ENCODE results near the gene COL8A1. TPM values are rescaled to one million over a fixed set of nuclear protein-coding genes. Genes with fewer than 3 reads are reported as not detected.

Gene COL8A1
- polyA plus RNA-seq, 3 donors, result not detected

DNA sequence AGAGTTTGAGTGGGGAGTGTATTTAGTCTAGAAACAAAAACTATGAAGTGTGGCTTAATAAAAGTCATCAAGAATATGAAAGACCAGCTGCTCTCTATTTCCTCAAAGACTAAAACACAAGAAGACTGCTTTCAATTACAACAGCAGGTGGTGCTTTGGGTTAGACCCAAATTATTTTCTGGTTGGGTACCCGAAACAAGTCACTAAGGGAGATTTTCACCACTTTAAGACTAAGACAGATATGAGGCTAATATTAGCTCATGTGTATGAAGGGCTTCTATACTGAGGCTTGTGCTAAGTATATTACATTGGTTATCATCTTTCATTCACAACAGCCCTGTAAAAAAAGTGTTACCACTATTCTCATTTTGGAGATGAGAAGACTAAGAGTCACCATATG lies 43.1 kb downstream of the COL8A1 start:
- no CpG with 5 or more reads among the region's 1 CpG for WGBS (ENCODE audit: insufficient coverage)
- Histone ChIP-seq H3K4me3 (replicated peaks in 1 of 3; ENCODE audit: low read depth in 2 of 3, low read length in 3 of 3) (no peak overlapping the region), H3K4me1 (ENCODE audit: control insufficient read depth in 1 of 2, insufficient read depth in 2 of 2, low read length in 2 of 2) (no peaks in the 10 kb centered on the region), H3K36me3 (replicated peaks in 1 of 2; ENCODE audit: control insufficient read depth in 1 of 2, insufficient read depth in 2 of 2, low read length in 2 of 2) (no peaks in the 10 kb centered on the region), H4K20me1 (ENCODE audit: insufficient read depth, low read length) (no peaks in the 10 kb centered on the region), H2AFZ (ENCODE audit: insufficient read depth, low read depth, low read length, poor library complexity, severe bottlenecking) (no peak overlapping the region), H3K4me2 (replicated peaks; ENCODE audit: extremely low read depth, low read length, poor library complexity, severe bottlenecking) (no peak overlapping the region), H3K27ac (ENCODE audit: low read depth in 1 of 2, low read length in 2 of 2) (no peak overlapping the region), H3K9me3 (replicated peaks in 1 of 2; ENCODE audit: control insufficient read depth in 1 of 2, insufficient read depth in 1 of 2, low read length in 2 of 2) (no peaks in the 10 kb centered on the region), H3K27me3 (ENCODE audit: control insufficient read depth in 2 of 2, insufficient read depth in 2 of 2, low read length in 2 of 2) (no peaks in the 10 kb centered on the region), H3K9ac (ENCODE audit: insufficient read depth, low read length, poor library complexity, severe bottlenecking) (no peak overlapping the region), H3K79me2 (ENCODE audit: insufficient read depth, low read length) (no peaks in the 10 kb centered on the region)
- Mint-ChIP-seq H3K36me3 (no peaks in the 10 kb centered on the region), H3K9me3 (peaks cover 0 to 1% (median 0%) of the 10 kb centered on the region in 7 donors), H3K4me1 (no peaks in the 10 kb centered on the region), H3K27me3 (ENCODE audit: low read depth in 3 of 3) (no peaks in the 10 kb centered on the region), H3K27ac (no peak overlapping the region), H3K4me3 (no peak overlapping the region)
- intact Hi-C loops (cut with micrococcal nuclease), result no loop called here
- TF ChIP-seq, protein P1, sequence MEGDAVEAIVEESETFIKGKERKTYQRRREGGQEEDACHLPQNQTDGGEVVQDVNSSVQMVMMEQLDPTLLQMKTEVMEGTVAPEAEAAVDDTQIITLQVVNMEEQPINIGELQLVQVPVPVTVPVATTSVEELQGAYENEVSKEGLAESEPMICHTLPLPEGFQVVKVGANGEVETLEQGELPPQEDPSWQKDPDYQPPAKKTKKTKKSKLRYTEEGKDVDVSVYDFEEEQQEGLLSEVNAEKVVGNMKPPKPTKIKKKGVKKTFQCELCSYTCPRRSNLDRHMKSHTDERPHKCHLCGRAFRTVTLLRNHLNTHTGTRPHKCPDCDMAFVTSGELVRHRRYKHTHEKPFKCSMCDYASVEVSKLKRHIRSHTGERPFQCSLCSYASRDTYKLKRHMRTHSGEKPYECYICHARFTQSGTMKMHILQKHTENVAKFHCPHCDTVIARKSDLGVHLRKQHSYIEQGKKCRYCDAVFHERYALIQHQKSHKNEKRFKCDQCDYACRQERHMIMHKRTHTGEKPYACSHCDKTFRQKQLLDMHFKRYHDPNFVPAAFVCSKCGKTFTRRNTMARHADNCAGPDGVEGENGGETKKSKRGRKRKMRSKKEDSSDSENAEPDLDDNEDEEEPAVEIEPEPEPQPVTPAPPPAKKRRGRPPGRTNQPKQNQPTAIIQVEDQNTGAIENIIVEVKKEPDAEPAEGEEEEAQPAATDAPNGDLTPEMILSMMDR (IDR thresholded peaks at IDR 0.05), result no peak
- DNase-seq, result no peak

DNA sequence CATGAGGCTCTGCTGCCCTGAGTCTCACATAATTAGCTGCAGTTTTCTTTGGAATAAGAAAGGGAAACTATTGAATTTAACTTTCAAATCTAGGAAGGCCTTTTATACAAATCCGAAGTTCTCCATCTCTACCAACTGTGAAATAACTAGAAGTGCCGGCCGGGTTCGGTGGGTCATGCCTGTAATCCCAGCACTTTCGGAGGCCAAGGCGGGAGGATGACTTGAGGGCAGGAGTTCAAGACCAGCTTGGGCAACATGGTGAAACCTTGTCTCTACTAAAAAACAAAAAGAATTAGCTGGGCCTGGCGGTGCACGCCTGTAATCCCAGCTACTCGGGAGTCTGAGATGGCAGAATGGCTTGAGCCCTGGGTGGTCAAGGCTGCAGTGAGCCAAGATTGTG lies 43.6 kb downstream of the COL8A1 start:
- no peak overlapping the region for H3K4me2 ChIP-seq (replicated peaks; ENCODE audit: extremely low read depth, low read length, poor library complexity, severe bottlenecking)
- TF ChIP-seq, protein P1 (IDR thresholded peaks at IDR 0.05), result no peak
- no peaks in the 10 kb centered on the region for H3K36me3 ChIP-seq (replicated peaks in 1 of 2; ENCODE audit: control insufficient read depth in 1 of 2, insufficient read depth in 2 of 2, low read length in 2 of 2)
- no peaks in the 10 kb centered on the region for H4K20me1 ChIP-seq (ENCODE audit: insufficient read depth, low read length)
- no peak overlapping the region for H2AFZ ChIP-seq (ENCODE audit: insufficient read depth, low read depth, low read length, poor library complexity, severe bottlenecking)
- 99% methylated on average over 8 of the region's 9 CpGs for WGBS (ENCODE audit: insufficient coverage)
- no peaks in the 10 kb centered on the region for H3K4me1 ChIP-seq (ENCODE audit: control insufficient read depth in 1 of 2, insufficient read depth in 2 of 2, low read length in 2 of 2)
- no peaks in the 10 kb centered on the region for H3K9me3 ChIP-seq (replicated peaks in 1 of 2; ENCODE audit: control insufficient read depth in 1 of 2, insufficient read depth in 1 of 2, low read length in 2 of 2)
- H3K4me3 ChIP-seq (replicated peaks in 1 of 3; ENCODE audit: low read depth in 2 of 3, low read length in 3 of 3), result no peak overlapping the region
- H3K4me1 Mint-ChIP-seq, result no peaks in the 10 kb centered on the region
- no peaks in the 10 kb centered on the region for H3K79me2 ChIP-seq (ENCODE audit: insufficient read depth, low read length)
- no peak overlapping the region for H3K27ac Mint-ChIP-seq
- intact Hi-C loops (cut with micrococcal nuclease), result no loop called here
- no peak overlapping the region for H3K27ac ChIP-seq (ENCODE audit: low read depth in 1 of 2, low read length in 2 of 2)
- H3K36me3 Mint-ChIP-seq, result no peaks in the 10 kb centered on the region
- no peak for DNase-seq
- peaks cover 0 to 2% (median 0%) of the 10 kb centered on the region in 7 donors for H3K9me3 Mint-ChIP-seq
- peaks cover 0 to 3% (median 0%) of the 10 kb centered on the region in 3 donors for H3K27me3 Mint-ChIP-seq (ENCODE audit: low read depth in 3 of 3)
- no peak overlapping the region for H3K4me3 Mint-ChIP-seq
- no peaks in the 10 kb centered on the region for H3K27me3 ChIP-seq (ENCODE audit: control insufficient read depth in 2 of 2, insufficient read depth in 2 of 2, low read length in 2 of 2)
- no peak overlapping the region for H3K9ac ChIP-seq (ENCODE audit: insufficient read depth, low read length, poor library complexity, severe bottlenecking)
